NCI-H2196 treated with DMSO at 0.1 percent for 48 hours (cell line): ENCODE results near the gene DOCK2.

ENCODE experiments used
- DNase-seq: peaks from one replicate; lab custom pipeline; 2025; ENCODE audit not compliant: unreplicated experiment; lab: John Stamatoyannopoulos, UW

DOCK2 gene

GRCh38 chr5:170025853-170026252 lies 388.8 kb downstream of the DOCK2 start:
- DNase-seq, result no peak

- no peak for DNase-seq
Observed at GRCh38 chr5:170028124-170028523, 391.0 kb downstream of the DOCK2 start.

GRCh38 chr5:170034231-170034630 lies 397.2 kb downstream of the DOCK2 start:
- DNase-seq, result no peak

- no peak for DNase-seq
Observed at GRCh38 chr5:170038241-170038640, 401.2 kb downstream of the DOCK2 start.

GRCh38 chr5:170039830-170040229 lies 402.8 kb downstream of the DOCK2 start:
- no peak for DNase-seq

- DNase-seq, result no peak
Observed at GRCh38 chr5:170046241-170046640, 409.2 kb downstream of the DOCK2 start.

GRCh38 chr5:170049713-170050112 lies 412.6 kb downstream of the DOCK2 start:
- DNase-seq, result no peak

GRCh38 chr5:170053896-170054295 lies 416.8 kb downstream of the DOCK2 start:
- DNase-seq, result no peak

GRCh38 chr5:170055606-170056005 lies 418.5 kb downstream of the DOCK2 start:
- DNase-seq, result no peak

- DNase-seq, result no peak
Observed at GRCh38 chr5:170056561-170057267, 419.6 kb downstream of the DOCK2 start.

GRCh38 chr5:170057311-170057710 lies 420.2 kb downstream of the DOCK2 start:
- no peak for DNase-seq

GRCh38 chr5:170059221-170059620 lies 422.1 kb downstream of the DOCK2 start:
- DNase-seq, result no peak

GRCh38 chr5:170067152-170067551 lies 430.1 kb downstream of the DOCK2 start:
- no peak for DNase-seq

- DNase-seq, result no peak
Observed at GRCh38 chr5:170067574-170068170, 430.6 kb downstream of the DOCK2 start.

- DNase-seq, result no peak
Observed at GRCh38 chr5:170069512-170069911, 432.4 kb downstream of the DOCK2 start.

GRCh38 chr5:170070556-170071412 lies 433.7 kb downstream of the DOCK2 start:
- no peak for DNase-seq

GRCh38 chr5:170071748-170072147 lies 434.7 kb downstream of the DOCK2 start:
- no peak for DNase-seq

- no peak for DNase-seq
Observed at GRCh38 chr5:170075696-170076095, 438.6 kb downstream of the DOCK2 start.

- DNase-seq, result no peak
Observed at GRCh38 chr5:170076211-170076610, 439.1 kb downstream of the DOCK2 start.

- DNase-seq, result no peak
Observed at GRCh38 chr5:170076739-170077138, 439.7 kb downstream of the DOCK2 start.

GRCh38 chr5:170077526-170077925 lies 440.5 kb downstream of the DOCK2 start:
- DNase-seq, result no peak

GRCh38 chr5:170078458-170078857 lies 441.4 kb downstream of the DOCK2 start:
- DNase-seq, result no peak
